ENCODE results near the gene MGAT4A.
"Not testable (repeated sequence)": the region's sequence is repeated elsewhere in the genome, so short reads cannot be mapped to it uniquely, and the experiment has no call there.

The MGAT4A gene

DNA sequence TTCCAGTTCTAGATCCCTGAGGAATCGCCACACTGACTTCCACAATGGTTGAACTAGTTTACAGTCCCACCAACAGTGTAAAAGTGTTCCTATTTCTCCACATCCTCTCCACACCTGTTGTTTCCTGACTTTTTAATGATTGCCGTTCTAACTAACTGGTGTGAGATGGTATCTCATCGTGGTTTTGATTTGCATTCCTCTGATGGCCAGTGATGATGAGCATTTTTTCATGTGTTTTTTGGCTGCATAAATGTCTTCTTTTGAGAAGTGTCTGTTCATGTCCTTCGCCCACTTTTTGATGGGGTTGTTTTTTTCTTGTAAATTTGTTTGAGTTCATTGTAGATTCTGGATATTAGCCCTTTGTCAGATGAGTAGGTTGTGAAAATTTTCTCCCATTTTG lies 136.3 kb downstream of the MGAT4A start:
- DNase-seq = not testable (repeated sequence)

DNA sequence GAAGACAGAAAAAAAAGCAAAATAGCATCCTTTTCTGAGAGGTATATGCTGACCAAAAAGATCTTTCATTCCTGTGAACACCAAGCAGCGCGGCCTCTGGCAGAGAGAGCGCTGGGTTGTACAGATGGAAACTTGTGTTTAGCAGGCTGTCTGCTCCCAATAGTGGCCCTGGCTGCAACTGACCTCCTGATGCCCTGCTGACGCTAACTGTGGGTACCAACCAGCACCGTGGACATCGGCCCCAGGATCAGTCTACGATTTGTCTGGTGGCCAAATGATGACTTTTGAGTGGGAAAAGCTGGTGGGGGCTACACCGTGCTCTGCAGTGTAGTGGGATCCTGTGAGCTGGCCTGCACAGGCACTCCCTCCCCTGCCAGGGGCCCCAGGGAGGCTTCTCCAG lies 138.4 kb downstream of the MGAT4A start:
- DNase-seq = no peak

DNA sequence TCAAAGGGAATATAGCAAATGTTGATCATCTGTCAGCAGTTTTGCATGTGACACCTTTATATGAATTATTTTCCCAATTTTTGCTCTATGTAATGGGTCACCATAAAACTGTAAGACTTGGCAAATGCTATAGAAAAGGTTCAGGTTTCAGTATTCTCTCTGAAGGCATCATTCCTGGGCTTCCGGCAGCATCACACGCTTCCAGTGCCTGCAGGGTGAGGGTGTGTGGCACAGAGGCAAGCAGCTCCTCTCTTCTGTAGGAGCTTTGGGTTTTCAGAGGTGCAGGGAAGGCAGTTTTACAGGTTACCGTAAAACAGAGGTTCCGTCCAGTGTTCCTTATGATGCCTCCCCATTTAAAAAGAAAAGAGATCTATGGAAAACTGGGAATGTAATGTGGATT lies 141.4 kb downstream of the MGAT4A start:
- no peak for DNase-seq

DNA sequence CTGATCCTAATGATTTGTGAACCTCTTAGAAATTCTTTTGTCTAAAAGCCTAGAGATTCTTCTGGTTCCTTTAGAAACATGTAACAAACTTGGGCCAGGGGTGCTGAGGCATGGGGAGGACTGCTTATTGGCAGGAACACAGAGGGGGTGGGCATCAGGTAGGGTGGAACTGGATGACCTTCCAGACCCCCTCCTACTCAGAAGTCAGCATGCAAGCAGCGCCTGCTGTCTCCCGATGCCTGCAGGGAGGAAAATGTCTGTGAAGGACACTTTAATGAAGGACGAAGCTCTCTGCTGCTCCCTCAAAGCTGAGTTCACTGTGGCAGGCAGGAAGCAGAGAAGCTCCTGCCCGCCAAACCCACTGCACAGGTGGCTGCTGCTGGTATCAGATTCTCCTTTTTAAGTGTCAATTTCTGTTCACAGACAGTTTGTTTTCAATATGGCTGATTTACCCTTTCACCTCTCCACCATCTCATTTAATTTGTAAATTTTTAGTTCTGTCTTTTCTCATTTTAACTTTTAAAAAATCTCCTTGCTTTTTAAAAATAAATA lies 142.0 kb downstream of the MGAT4A start:
- no peak for DNase-seq

DNA sequence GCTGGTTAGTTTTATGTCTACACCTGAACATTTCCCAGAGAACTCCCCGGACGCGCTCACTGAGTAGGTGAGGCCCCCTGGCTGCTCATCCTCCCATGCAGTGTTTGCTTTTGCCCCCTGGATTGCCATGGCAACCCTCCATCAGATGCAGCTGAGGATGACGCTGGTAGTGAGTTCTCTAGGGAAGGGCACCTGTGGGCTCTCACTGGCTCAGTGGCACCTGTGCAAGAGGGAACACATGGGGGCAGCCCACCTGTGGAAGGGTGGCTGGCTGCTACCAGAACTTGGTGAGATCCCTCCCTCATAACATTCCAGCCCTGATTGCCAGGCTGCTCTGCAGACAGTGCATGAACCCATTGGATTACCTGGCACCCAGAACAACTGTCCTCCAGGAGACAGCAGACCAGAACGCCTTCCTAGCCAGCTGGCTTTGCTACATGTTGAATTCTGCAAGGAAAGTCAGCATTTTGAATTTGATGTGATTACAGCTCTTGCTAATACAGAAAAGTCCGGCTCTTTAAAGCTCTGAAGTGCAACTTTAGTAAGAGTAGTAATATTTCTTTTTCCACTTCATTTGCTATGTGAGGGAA lies 144.3 kb downstream of the MGAT4A start:
- DNase-seq = no peak

DNA sequence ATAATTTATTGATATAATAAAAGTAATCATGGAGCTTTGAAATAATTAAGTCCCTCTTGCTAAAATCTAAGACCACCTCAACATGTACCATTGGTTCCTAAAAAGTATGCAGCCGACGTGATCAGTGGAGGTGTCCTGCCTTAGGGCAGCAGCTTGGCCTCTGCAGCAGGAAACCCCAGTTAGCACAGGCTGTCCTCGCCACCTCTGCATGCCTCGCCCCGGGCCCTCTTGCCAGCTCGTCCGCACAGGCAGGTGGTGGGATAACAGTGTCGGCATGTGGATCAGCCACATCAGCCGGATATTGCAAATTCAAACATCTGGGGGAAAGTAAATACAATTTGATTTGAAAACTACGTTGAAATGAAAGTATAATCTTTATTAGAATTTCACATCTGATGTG lies 145.5 kb downstream of the MGAT4A start:
- DNase-seq = no peak

DNA sequence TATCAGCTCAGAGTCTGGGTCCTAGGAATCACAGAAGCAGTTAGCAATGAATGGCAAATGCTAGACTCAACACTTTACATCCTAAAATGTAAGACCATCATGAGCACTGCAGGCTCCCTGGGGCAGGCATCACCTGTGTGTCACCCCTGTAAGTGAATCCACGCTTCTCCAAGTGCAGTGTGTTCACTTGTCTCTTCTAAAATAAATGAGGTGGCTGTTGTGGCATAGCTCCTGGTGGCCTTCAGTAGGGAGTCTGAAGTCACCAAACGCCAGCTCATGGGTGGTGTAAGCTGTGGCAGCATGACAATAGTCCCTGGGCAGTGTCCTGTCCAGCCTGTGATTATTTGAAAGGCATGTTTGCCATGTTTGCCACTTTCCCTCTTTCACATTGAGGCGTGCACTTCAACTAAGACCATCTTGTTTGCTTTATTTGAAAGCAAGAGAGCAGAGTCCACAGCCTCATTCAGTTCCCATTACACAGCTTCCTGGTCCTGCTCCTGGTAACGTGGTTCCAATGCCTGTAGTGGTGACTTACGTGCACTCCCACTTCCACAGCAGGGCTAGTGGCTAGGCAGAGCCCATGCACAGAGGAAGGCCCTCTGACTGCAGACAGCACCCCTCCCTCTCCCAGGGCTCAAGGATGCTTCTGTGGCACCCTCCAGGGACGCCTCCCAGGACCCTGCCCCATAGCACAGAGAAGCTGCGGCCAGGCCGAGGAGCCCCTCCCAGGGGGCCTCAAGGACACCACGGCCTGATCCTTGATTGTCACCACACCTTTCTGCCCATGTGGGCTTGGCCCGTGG lies 146.9 kb downstream of the MGAT4A start:
- no peak for DNase-seq

DNA sequence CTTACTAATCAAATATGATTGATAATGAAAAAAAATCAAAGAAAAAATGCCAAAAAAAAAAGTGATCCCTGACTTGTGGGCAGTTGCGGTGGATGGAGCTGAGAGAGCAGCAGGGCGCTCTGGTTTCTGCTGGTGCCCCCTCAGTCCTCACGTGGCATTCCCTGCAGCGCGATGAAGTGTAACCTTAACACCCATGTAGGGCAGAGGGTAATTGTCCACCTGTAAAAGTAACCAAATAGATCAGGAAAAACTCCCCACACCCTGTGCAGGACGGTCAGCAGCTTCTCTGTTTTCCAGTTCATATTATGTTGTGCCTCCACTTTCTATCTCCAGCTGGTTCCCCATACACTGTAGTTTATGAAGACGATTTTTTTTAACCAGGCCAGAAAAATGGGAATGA lies 147.7 kb downstream of the MGAT4A start:
- DNase-seq = no peak

DNA sequence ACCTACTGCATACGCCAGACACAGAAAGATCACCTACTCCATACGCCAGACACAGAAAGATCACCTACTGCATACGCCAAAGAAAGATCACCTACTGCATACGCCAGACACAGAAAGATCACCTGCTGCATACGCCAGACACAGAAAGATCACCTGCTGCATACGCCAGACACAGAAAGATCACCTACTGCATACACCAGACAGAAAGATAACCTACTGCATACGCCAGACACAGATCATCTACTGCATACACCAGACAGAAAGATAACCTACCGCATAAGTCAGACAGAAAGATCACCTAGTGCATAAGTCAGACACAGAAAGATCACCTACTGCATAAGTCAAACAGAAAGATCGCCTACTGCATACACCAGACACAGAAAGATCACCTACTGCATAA lies 148.4 kb downstream of the MGAT4A start:
- DNase-seq = no peak

DNA sequence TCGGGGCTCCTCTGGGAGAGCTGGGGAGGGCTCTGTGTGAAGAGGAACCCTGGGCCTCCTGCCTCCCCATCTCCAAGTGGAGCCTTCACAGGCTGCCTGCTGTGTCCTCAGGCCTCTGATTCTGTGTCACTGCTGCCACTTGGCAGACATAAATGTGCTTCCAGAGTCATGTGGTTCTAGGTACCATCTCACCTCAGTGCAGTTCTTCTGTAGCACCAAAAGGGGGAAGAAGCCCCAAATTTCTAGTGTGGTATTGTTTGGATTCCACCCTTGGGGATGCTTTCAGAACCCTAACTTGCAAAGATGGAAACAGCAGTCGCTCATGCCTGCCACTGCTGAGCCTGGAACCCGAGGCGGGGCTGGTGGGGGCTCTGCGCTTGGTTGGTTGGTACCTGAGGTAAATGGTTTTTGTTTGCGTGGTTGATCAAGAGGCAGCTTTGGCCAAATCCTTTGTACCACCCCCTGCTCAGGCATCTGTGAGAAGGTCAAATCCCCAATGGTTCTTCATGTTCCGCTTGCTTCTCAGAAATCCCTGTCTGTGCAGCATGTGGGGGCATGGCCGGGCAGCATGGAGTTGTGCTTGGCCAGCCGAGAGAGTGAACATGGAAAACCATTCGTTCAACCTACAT lies 150.2 kb downstream of the MGAT4A start:
- DNase-seq = no peak

DNA sequence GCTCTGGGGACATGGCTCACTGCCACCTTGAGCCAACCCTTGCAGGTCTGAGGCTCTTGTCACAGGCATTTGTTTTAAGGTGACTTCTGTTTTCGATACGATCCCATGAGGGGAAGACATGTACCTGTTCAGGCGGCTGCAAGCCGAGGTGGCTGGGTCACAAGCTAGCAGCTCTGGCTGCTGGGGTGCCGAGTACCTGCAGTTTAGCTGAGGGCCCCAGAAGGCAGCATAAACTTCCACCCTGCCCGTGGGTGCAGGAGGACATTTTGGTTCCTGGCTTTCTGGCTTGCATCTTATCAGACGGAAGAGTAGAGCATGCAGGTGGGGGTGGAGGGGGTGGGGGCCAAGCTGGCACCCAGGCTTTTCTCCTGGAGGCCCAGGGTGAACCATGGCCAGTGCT lies 151.0 kb downstream of the MGAT4A start:
- no peak for DNase-seq

DNA sequence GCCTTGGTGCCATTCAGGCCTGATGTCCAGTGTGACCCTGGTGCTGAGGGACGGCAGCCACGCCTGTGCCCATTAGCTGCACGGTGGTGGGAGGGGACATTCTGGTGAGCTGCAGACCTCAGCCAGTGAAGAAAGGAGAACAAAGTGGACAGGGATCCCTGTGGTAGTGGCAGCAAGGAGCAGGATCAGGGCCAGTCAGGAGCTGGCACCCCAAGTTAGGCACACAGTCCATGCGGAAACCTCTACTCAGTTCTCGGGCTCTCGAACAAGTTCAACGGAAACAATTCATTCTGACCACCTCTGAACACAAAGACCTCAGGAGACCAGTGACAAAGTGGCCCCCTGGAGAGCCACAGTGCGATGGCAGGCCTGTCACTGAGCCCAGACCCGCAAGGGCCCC lies 152.7 kb downstream of the MGAT4A start:
- no peak for DNase-seq

DNA sequence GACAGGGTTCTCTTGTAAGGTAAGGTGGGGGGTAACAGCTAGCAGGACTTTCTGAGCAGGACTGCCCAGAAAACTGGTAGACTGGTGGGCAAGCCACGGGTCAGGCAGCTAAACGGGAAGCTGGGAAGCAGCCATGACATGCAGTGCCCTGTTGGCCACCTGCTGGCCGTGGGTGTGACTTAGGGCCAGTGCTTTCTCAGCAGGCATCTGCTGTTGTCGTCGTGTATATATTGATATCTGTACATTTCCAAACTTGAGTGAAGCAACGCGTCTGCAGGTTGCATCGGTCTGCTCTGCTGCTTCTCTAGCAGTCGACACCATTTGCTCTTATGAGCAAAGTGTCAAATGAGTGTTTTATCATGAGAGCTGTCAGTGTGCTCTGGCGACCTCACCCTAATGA lies 153.6 kb downstream of the MGAT4A start:
- DNase-seq = no peak

DNA sequence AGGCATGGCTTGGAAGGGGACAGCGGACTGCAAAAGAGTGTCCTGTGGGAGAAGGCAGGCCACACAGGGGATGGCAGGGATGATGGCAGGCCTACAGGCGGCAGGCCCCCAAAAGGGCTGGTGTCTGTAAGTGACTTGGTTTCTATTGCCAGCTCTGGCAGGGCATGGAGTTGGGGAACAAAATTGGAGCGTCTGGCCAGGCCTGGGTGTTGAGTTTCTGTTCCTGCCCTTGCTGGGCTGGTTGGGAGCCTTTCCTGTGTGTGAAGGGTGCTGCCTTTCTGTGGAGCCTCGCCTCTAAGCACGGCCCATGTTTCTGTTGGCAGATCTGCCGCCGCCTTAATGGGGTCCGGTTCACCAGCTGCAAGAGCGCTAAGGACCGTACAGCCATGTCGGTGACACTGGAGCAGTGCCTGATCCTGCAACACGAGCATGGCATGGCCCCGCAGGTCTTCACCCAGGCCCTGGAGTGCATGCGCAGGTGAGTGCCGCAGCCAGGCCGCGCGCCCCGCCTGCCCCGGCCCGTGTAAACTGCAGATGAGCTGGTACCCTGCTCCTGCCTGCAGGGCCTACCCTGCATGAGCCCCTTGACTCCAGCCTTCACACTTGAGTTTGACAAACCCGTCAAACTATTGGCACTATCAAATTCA lies 154.1 kb downstream of the MGAT4A start:
- no peak for DNase-seq

DNA sequence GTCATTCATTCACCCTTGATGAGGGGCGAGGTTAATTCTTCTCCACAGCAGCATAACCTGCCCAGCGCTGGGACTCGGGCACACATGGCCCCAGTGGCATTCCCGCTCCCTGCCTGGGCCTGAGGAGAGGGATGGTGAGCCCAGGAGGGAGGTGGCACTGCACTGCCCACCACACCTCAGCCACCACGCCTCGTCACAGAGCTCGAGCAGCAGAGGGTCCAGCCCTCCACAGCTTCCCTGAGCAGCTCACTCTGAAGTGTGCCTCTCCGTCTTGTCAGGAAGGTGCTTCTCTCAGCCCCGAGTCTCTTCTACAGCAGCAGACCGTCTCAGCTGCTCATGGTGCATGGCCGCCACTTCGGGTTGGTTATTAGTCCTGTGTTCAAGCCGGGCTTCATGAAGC lies 157.5 kb downstream of the MGAT4A start:
- no peak for DNase-seq

DNA sequence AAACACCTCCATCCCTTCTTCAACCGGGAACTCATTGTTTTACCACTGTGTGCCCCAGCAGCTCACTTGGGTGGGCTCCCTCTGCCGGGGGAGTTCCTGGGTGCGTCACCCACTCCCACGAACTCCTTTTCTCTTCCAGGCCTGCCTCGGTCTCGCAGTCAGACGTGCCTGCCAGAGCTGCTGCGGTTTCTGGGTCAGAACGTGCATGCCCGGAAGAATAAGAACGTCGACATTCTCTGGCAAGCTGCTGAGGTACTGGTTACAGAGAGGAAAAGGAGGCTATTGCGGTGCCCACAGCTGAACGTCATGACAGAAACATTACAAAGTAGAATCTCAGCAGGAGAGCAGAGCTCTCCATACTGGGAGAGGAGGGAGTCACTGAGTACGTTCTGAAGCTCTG lies 158.3 kb downstream of the MGAT4A start:
- no peak for DNase-seq

DNA sequence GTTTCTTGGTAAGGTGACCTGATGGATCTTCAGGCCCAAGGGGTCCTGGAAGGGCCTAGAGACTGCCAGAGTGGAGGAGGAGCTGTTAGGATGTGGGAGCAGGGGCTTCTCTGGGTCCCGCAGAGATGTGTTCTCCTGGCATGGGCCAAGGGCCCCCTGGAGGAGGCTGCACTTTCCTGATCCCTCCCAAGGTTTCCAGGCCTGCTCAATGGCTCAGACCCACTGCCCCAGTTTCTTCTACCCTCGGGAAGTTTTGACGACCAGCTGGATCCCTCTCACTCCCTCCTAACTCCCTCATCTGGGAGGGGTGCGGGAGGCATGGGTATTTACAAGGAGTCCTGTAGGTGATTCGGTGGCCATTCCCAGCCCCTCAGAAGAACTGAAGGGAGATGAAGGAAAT lies 158.7 kb downstream of the MGAT4A start:
- DNase-seq = no peak

DNA sequence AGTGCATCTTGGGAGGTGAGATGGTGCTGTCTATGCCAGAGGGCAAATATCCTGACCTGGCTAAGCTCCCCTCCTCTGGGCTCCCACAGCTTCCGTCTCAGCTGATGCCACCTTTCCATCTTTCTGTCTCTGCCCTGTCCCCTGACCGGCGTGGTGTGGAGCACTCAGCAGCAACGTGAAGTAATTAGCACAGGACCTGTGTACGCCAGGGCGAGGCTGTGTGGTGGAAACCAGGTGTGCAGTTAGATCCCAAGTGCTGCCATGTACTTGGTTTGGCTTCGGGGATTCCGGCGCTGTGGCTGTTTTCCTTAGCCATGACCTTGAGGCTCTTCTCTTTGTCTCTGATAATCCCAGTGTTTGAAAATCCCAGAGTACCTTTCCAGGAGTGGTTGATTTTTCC lies 159.1 kb downstream of the MGAT4A start:
- no peak for DNase-seq

DNA sequence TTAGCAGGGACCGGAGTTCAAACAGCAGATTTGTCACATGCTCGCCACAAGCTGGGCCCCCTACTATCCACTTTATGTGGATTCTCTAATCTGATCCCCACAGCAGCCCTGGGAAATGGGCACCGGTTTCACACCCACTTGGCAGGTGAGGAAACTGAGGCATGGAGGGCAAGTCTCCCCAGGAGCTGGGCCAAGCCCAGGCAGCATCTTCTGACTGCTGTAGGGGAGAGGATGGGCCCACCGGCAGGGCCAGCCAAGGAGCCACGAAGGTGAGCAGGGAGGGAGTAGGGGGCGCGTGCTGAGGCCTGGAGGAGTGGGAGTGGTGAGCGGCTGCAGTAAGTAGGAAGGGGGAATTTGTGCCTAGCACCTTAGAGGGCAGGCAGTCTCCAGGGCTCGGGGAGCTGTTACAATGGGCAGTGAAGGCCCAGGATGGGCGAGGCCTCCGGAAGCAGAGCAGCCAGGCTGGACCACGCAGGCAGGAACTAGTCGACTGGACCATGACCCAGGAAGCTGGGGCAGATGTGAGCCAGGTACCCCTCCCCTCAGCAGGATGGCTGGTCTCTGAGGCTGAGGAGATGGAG lies 159.7 kb downstream of the MGAT4A start:
- no peak for DNase-seq

DNA sequence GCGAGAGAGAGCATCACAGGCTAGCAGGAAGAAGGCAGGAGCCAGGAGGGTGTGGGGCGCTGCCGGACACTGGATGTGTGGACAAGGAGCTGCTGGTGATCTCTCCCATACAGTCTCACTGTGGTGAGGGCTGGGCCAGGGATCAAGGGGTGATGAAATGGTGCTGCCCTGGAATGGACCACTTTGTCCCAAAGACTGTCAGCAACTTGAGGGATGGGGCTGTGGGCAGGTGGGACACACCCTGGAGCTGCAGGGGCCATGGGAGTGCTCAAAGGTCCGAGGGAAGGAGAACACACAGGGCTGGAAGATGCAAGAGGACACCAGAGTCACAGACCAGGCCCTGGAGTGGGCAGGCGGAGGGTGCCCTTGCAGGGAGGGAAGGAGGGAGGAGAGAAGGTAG lies 160.6 kb downstream of the MGAT4A start:
- DNase-seq = no peak

DNA sequence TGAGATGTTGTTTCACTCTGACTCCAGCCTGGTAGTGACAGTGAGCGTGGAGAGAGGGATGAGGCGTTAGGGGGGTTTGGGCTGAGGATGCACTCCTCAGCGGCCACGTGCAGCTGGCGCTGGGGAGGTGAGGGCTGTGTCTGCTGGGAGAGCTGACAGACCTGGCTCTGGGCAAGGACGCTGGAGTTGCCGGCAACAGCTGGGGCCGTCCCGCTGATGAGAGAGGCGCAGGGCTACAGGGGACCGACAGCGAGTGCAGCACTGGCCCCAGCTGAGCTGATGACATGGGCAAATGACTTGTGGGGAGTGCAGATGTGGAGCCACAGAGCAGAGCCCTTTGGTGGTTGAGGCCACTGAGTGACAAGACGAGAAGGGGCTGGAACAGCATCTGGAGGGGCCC lies 161.0 kb downstream of the MGAT4A start:
- DNase-seq = no peak

DNA sequence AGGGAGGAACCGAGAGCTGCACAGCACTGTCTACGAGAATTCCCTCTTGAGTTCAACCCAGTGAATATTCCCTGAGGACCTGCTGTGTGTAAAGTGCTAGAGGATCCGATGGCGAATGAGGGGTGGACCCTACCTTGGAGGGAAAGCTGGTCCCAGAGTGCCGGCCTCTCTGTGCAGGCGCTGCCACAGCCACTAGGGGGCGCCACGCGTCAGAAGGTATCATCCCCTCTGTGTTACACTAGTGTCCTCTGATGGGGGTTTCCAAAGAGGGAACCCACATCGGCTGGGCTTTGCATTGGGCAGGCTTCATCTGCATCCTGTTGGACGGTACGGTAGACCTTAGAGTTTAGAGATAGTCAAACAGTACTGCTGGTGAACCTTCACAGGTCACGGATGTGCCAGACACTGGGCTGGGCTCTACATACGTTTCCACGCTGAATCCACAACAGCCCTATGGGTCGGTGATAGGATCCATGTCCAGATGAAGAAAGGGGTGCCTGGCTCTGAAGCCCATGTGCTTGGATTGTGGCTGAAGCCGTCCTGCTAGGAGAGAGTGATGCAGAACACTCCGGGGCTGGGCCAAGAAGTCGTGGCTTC lies 161.6 kb downstream of the MGAT4A start:
- DNase-seq = peak; percentile 65

Measured in hematopoietic multipotent progenitor cell treated with erythropoietin and hydrocortisone succinate and interleukin-3 and kit ligand, for 4 days (in vitro differentiated cells).